HG03354 (cell line): ENCODE data around the gene TTLL12.

Experiments
- ATAC-seq: cut with Tn5 transposase; IDR thresholded peaks from one replicate; pipeline ENCODE4 v1.9.1; 2021; ENCODE audit warnings: mild to moderate bottlenecking; ENCODE audit not compliant: unreplicated experiment, poor library complexity, severe bottlenecking

Gene TTLL12

DNA sequence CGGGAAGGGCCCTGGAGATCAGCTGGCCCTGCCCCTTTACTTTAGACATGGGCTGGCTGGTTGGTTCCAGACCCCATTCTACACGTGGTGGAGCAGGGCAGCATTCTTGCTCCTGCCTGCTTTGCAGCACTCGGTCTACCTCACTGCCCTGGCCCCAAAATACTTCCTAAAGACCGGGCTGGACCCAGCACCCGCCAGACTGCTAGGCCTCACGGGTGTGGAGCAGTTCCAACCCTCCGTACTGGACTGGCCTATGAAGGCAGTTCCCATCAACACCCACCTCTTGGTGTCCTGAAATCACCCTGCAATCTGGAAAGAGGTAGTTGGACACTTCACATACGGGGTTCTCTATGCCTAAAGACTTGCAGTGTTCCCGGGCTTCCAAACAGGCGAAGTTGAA lies 50.1 kb downstream of the TTLL12 start:
- ATAC-seq, result no peak

DNA sequence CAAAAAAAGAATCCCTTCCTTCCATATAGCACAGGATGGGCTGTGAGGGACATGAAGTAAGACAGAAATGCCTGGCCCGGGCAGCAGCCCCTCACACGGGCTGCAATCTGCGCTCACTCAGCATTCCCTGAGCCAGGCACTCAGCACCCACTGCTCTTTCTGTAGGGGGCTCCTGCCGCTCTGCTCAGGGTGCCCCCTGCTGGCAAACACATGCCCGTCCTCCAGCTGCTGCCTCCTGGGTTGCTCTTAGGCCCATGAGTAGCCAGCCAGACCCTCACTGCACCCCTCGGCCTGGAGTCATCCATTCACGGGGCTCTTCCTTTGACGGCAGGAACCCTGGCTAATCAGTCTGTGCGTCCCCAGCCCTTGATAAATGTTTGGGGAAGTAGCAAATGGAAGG lies 50.7 kb downstream of the TTLL12 start:
- ATAC-seq, result no peak

DNA sequence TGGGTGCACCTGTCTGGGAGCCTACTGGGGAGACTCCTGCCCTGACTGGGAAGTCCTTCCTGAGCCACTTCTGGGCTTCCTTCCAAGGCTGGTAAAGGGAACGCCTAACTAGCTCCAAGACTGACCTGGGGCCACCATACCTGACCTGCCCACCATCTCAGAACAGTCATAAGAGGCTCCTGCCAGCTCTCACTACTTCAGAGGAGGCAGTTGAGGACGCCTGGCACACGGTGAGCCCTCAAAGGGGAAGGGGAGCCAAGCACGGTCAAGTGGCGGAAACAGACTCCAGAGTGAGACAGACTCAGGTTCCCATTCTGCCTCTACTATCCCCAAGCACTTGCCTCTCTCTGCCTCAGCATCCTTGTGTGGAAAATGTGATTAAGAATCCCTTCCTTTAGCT lies 51.4 kb downstream of the TTLL12 start:
- ATAC-seq, result no peak

DNA sequence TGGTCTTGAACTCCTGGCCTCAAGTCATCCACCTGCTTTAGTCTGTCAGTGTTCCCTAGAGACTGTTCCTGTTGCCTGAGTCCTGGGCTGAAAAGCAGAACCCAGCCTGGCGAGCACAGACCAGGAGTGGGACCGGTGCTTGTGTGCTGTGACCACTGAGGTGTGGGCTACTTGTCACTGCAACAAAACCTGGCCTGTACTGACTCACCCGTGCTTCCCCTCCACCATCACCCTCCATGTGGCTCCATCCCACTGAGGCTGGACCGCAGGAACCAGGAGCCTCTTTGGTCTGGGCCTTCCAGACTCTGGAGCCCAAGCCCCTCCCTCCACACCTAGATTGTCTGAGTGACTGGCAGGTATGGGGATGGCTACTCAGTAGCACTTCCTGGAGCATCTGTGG lies 52.4 kb downstream of the TTLL12 start:
- no peak for ATAC-seq

DNA sequence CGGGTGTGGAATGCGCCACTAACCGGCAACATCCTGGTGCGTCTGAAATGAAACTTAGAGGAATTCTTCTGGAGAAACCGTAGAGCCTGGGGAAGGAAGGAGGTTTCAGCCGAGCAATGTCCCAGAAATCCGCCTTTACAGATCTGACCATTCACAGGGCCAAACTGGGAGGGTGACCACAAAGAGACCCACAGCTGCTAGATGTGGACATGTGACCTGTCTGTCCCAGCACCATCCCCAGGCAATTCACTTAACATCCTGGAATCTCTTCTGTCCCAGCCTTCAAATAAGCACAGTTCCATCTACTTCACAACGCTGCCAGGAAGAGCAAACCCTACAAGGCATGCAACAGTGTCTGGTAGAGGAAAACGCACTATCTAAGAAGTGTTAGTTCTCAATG lies 53.5 kb downstream of the TTLL12 start:
- no peak for ATAC-seq

DNA sequence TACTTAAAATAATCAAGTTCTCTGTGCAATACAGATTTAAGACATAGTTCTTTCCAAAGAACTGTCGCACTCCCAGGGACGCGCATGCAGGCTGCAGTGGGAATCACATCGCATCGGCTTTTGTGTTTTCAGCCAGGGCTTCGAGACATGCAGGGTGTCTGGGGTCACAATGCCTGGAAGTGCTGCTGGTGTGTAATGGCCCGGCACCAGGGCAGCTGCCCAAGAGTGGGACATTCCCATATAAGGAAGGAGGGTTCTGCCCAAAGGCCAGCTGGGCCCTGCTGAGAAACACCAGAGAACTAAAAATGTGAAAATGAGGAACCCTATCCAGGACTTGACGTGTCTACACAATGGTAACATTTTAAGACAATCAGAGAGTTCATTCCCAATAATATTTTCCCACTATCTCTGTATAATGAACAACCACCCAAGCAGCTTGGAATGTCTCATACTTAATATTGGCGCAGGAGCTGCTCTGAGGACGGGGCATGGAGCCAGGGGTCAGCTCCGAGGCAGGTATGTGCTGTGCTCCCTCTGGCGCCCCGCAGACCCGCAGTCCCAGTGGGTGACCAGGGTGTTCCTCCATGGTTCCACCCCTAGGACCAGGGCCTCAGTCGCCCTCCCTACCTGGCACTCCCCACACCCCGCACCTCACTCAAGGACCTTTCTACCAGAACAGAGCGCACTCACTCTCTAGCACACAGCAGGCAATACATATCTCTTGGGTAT lies 55.0 kb downstream of the TTLL12 start:
- no peak for ATAC-seq

DNA sequence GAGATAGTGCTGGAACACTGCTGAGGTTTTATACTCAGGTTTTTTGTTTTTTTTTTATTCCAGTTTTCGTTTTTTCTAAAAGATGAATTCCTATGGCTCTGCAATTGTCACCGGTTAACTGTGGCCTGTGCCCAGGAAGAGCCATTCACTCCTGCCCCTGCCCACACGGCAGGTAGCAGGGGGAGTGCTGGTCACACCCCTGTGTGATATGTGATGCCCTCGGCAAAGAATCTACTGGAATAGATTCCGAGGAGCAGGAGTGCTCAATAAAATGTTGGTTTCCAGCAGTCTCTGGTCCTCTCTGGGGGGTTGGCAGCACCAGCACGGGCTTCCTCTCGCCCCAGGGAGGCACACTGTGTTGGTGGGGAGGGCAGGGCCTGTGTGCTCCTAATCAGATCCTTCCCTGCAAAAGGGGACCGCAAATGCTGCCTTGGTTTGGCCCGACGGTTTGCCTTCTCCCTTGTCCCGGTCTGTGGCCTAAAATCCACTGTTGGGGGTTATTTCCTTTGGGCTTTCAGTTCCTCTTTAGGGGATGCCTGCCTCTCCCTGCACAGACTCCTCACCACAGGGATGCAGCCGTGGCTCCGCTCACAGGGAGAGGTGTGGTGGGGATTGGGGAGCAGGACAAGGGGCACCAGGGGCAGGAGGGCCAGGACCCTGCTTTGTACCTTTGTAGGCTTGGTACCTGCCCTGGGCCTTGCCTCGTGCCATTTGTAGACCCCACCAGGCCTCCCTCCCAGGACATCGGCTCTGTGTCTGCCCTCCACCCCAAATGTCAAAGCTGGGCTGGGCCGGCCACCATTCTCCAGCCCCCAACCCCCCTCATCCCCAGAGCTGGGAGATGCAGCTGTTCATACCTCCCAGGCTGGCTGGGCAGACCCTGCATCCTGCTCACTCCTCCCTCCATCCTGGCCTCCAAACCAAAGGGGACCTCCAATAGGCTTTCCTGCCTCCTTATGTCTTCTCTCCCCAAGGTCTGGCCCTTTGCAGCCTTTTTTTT lies 57.2 kb downstream of the TTLL12 start:
- ATAC-seq, result no peak

DNA sequence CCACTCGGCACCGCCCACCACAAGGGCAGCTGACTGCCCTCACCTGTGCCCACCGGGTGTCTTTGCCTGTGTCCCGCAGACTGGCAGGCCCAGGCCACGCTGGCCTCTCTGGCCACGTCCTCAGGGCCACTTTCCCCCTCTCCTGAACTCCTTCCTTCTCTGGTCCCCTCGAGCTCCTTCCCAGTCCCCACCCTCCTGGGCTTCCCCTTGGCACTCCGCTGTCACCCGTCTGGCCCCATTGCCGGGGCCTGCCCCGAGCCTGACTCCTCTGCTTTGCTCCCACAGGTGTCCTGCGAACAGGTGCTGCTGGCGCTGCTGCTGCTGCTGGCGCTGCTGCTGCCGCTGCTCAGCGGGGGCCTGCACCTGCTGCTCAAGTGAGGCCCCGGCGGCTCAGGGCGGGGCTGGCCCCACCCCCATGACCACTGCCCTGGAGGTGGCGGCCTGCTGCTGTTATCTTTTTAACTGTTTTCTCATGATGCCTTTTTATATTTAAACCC lies 58.0 kb downstream of the TTLL12 start:
- no peak for ATAC-seq

DNA sequence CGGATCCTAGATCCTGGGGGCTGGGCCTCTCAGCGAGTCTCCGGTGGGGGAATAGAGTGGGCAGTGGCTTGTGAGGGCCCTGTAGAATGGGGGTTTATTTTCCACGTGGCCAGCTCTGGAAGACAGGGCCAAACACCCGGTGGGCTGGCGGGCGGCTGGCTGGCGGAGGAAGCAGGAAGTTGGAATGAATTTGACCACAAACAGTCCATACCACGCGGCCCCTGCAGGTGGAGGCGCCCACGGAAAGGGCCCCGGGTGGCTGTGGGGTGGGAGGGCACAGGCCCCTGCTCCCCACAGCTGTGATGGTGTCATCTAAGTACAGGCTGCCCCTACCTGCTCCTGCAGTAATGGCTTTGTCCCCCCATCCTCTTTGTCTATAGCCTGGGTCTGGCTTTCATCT lies 58.8 kb downstream of the TTLL12 start:
- no peak for ATAC-seq

DNA sequence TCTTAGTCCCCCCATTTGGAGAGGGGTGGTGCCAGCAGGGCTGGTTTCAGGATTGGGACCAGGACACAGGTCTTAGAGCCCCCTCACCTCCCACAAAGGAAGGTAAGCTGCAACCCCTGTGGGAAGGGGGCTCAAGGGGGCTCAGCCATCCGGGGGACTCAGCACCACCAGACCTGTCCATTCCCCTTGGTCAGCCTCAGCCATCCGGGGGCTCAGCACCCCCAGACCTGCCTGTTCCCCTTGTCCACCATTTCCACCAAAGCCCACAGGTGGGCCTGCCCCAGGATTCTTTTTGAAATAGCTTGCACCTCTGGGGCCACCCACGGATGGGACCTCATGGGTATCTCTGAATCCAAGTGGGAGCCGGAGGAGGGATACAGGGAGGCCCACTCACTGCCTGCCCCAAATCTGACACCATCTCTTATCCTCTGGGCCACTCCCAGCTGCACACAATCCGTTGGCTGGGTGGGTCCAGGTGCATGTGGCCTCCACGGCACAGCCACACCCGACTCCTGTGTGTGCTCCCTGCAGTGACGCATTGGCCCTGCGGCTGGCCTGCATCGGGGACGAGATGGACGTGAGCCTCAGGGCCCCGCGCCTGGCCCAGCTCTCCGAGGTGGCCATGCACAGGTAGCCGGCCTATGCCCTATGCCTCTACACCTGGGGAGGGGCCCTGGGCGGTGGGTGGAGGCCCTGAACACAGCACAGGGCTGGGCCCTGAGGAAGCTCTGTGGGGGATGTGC lies 59.6 kb downstream of the TTLL12 start:
- ATAC-seq, result no peak

DNA sequence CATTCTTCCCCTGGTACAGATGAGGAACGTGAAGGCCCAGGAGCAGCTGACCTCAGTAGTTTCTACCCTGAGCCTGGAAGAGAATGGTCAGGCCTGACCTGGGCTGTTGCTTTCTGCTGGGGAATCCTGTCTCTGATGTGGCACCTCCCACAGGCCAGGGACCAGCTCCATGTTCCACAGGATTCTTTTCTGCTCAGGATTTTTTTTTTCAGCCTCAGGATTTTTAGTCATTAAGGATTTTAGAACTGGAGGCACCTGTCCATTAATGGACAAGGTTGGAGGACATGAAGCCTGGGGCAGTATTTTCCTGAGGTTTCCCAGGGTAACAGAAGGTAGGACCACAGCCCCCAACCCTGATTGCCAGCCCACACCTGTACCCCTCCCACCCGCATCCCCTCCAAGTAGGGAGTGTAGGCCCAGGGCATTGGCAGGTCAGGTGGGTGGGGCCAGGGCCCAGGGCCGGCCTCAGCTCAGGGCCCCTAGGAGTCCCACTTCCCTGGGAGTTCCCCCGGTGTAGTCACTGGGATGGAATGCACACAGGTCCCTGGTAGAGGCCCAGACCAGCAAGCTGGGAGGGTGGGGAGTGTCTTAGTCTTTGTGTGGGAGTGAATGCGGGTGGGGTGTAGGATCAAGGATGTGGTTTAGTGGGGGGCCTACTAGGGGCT lies 60.3 kb downstream of the TTLL12 start:
- ATAC-seq, result no peak

DNA sequence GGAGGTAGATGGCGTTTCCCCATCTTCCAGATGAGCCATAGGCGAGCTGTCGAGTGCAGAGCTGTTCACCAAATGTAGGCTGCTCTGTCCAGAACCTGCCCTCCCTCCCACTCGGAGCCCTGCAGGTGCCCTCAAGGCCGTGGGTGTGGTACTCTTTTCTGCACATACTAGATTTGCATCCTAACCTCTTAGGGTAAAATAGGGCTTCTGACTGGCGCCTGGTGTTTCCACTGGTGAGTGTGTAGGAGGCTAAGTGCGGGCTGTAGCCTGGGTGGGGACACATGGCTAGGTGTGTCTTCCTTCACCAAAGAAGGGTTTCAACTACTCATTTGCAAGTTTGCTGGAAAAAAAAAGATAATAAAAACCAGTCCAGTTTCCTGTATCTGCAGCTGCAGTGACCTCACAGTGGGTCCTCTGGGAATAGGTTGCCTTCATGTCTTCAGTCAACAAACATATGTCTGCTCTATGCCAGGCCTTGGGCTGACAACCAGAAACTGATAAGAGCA lies 67.9 kb downstream of the TTLL12 start:
- no peak for ATAC-seq

DNA sequence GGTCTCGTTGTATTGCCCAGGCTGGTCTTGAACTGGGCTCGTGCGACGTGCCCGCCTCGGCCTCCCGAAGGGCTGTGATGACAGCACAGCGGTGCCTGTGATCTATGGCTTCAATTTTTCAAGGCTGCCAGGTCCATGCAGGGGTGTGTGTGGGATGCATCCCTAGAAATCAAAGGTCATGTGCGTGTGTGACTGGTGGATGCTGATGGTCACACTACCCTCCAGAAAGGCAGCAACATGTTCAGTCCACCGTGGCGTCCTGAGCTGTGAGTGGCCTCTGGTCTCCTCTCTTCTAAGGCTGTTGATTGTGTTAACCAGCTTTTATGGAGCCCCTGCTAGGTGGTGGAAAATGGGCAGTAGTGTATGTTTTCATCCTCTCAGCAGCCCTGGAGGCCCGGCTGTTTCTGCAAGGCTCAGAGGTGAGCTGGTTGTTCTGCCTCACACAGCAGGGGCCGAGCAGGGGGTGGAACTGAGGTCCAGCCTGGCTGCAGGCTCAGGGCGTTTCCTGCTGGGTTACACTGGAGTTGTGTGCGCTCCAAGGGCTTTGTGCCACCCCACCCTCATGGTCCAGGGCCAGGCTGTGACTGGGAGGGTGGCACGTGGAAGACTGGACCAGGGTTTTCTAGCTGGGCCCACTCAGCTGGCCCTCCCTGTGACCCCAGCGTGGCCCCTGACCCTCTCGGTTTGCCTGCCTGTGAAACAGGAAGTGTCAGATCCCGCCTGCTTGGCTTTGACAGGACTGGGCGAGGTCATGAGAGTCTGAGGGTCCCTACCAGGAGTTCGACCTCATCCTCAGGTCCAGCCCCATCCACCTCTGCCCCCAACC lies 68.7 kb downstream of the TTLL12 start:
- ATAC-seq, result no peak

DNA sequence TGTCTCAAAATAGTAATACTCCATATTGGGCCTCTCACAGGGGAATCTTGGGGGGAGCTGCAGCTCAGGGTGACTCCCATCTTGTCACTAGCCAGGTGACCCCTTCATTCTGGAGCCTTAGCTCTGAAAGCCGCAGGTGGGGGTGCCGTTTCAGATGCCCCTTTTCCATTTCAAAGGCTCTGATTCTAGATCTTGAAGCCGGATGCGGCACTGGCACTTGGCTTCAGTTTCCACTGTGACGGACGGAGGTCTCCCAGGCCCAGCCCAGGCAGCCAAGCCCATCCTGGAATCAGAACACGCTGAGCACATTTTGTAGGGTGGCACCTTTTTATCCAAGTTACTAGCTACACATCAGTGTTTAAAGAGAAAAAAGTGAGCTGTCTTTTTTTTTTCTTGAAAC lies 70.0 kb downstream of the TTLL12 start:
- ATAC-seq, result no peak
